ENCODE results near the gene TAF5L. TPM values are rescaled to one million over a fixed set of nuclear protein-coding genes. Genes with fewer than 3 reads are reported as not detected.
"Not testable (repeated sequence)": the region's sequence is repeated elsewhere in the genome, so short reads cannot be mapped to it uniquely, and the experiment has no call there.

Gene TAF5L
- total and polyA plus RNA-seq, 2 donors: 11.3 to 13.4 TPM

DNA sequence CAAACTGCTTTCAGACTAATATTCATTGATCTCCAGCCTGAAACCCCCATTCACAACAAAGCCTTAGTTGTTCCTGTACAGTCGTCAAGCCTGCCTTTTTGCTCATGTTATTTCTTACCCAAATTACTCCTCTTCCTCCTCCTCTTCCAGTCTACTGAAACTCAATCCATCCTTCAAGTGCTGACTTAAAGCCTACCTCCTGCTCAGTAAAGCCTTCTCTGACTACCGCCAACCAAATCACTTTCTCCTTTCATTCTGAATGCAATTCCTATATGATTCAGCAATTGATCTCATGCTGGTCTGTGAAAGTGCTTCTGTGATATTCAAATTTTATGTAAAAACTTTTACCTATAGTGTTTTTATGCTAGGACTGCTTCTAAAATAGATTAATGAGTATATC is 18.6 kb downstream of the TAF5L start:
- H3K9me3 ChIP-seq (ENCODE audit: control insufficient read depth in 2 of 2, insufficient read depth in 1 of 2, low read length in 1 of 2): no peaks in the 10 kb centered on the region
- peaks cover 30 to 70% of the 10 kb centered on the region in 2 donors for H3K36me3 ChIP-seq (ENCODE audit: control insufficient read depth in 2 of 2, insufficient read depth in 2 of 2, low read length in 1 of 2)
- no peaks in the 10 kb centered on the region for H3K4me1 ChIP-seq (ENCODE audit: control insufficient read depth in 2 of 2, insufficient read depth in 2 of 2, low read length in 2 of 2)
- no peaks in the 10 kb centered on the region for H3K27me3 ChIP-seq (ENCODE audit: control insufficient read depth in 2 of 2, insufficient read depth in 1 of 2, low read length in 1 of 2)
- no peak overlapping the region for H3K27ac ChIP-seq (ENCODE audit: low read depth in 1 of 2, low read length in 1 of 2)
- H3K4me3 ChIP-seq (ENCODE audit: low read length in 2 of 2): no peak overlapping the region
- DNase-seq (ENCODE audit: low read depth in 6 of 9, low spot score in 9 of 9): no peak
- 97% methylated on average over 2 of the region's 2 CpGs for WGBS

DNA sequence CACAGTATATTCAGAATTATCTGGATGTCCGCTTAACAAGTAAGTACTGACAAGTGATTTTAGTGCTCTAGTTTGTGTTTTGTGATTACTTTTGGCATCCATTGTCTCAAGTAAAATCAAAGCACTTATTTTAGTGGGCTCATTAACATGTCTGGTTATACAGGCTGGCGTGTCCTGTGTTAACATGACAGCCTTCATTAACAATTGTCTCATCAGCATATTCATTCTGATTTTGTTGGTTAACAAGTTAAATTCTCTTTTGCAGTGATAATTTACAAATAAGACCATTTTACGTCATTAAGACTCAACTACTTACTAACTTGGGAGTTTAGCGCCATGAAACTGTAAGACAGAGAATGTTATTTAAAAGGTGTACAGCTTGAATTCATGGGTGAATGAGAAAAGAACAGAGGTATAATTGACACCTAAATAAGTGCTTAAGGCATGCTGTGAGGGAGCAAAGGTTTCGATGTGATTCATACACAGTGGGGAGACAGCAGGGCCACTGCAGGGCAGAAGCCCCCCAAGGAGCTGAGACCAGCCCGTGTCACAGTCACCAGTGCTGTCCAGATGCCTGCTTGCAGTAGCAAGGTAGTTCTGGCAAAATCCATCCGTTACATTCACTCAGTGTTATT is 22.4 kb downstream of the TAF5L start:
- no peaks in the 10 kb centered on the region for H3K9me3 ChIP-seq (ENCODE audit: control insufficient read depth in 2 of 2, insufficient read depth in 1 of 2, low read length in 1 of 2)
- no peak overlapping the region for H3K4me3 ChIP-seq (ENCODE audit: low read length in 2 of 2)
- DNase-seq (ENCODE audit: low read depth in 6 of 9, low spot score in 9 of 9): no peak
- no peaks in the 10 kb centered on the region for H3K4me1 ChIP-seq (ENCODE audit: control insufficient read depth in 2 of 2, insufficient read depth in 2 of 2, low read length in 2 of 2)
- 91% methylated on average over 7 of the region's 7 CpGs for WGBS
- no peak overlapping the region for H3K27ac ChIP-seq (ENCODE audit: low read depth in 1 of 2, low read length in 1 of 2)
- peaks cover 21 to 64% of the 10 kb centered on the region in 2 donors for H3K36me3 ChIP-seq (ENCODE audit: control insufficient read depth in 2 of 2, insufficient read depth in 2 of 2, low read length in 1 of 2)
- H3K27me3 ChIP-seq (ENCODE audit: control insufficient read depth in 2 of 2, insufficient read depth in 1 of 2, low read length in 1 of 2): no peaks in the 10 kb centered on the region

DNA sequence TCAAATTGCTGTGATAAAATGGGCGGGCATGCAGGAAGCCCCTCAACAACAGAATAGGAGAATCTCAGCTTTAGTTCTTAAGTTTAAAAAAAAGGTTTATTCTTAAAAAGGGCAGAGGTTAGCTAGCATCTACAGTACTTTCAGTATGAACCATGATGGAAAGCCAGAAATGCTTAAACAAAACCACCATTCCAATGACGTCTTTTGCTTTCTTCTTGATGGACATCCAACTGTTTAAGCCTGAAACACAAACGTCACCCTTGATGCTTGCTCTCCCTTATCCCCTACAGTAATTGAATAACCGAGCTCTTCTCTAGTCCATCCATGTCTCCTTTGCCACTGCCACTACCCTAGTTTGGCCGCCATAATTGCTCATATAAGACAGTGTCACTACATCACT is 25.7 kb downstream of the TAF5L start:
- peaks cover 29 to 52% of the 10 kb centered on the region in 2 donors for H3K36me3 ChIP-seq (ENCODE audit: control insufficient read depth in 2 of 2, insufficient read depth in 2 of 2, low read length in 1 of 2)
- no peak for DNase-seq (ENCODE audit: low read depth in 6 of 9, low spot score in 9 of 9)
- no peaks in the 10 kb centered on the region for H3K4me1 ChIP-seq (ENCODE audit: control insufficient read depth in 2 of 2, insufficient read depth in 2 of 2, low read length in 2 of 2)
- 98% methylated on average over 5 of the region's 5 CpGs for WGBS
- H3K9me3 ChIP-seq (ENCODE audit: control insufficient read depth in 2 of 2, insufficient read depth in 1 of 2, low read length in 1 of 2): no peaks in the 10 kb centered on the region
- H3K27ac ChIP-seq (ENCODE audit: low read depth in 1 of 2, low read length in 1 of 2): no peak overlapping the region
- no peaks in the 10 kb centered on the region for H3K27me3 ChIP-seq (ENCODE audit: control insufficient read depth in 2 of 2, insufficient read depth in 1 of 2, low read length in 1 of 2)
- no peak overlapping the region for H3K4me3 ChIP-seq (ENCODE audit: low read length in 2 of 2)

DNA sequence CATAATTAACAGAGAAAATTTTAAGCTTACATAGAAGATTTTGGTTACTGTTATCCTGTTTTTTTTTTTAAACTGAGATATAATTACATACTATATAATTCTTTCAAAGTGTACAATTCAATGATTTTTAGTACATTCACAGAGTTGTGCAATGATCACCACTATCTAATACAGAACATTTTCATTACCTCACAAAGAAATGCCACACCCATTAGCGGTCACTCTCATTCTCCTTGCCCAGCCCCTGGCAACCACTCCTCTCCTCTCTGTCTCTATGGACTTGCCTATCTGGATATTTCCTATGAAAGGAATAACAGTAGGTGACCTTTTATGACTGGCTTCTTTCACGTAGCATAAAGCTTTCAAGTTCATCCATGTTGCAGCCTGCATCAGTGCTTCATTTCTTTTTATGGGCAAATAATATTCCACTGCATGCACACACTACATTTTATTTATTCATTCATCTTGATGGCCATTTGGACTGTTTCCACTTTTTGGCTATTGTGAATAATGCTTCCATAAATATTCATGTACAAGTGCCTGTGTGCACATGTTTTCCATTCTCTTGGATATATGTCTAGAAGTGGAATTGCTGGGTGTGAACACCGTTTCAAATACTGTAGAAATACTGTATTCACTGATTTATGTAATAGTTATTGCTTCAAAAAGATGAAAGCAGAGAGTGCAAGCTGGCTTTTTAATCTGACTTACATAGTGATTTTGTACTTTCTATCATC is 26.5 kb downstream of the TAF5L start:
- H3K9me3 ChIP-seq (ENCODE audit: control insufficient read depth in 2 of 2, insufficient read depth in 1 of 2, low read length in 1 of 2): no peaks in the 10 kb centered on the region
- no peak overlapping the region for H3K4me3 ChIP-seq (ENCODE audit: low read length in 2 of 2)
- no peak overlapping the region for H3K27ac ChIP-seq (ENCODE audit: low read depth in 1 of 2, low read length in 1 of 2)
- WGBS: 98% methylated on average over 3 of the region's 3 CpGs
- no peaks in the 10 kb centered on the region for H3K4me1 ChIP-seq (ENCODE audit: control insufficient read depth in 2 of 2, insufficient read depth in 2 of 2, low read length in 2 of 2)
- H3K36me3 ChIP-seq (ENCODE audit: control insufficient read depth in 2 of 2, insufficient read depth in 2 of 2, low read length in 1 of 2): peaks cover 34 to 57% of the 10 kb centered on the region in 2 donors
- no peak for DNase-seq (ENCODE audit: low read depth in 6 of 9, low spot score in 9 of 9)
- no peaks in the 10 kb centered on the region for H3K27me3 ChIP-seq (ENCODE audit: control insufficient read depth in 2 of 2, insufficient read depth in 1 of 2, low read length in 1 of 2)

DNA sequence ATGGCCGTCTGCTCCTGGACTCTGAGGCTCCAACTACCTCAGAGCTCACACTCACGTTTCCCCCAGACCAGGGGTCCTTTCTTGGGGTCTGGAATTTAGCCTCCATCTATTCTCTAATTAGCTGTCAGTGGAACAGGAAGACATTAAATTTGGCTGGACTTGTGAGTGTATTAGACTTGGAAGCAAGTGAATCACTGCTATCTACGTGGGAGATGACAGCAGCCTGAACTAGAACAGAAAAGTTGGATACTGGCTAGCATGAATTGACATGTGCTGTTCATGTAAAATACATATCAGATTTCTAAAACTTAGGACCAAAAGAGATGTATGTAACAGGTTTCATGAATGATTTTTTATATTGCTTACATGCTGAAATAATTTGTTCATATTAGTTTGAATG is 28.0 kb downstream of the TAF5L start:
- no peak for DNase-seq (ENCODE audit: low read depth in 6 of 9, low spot score in 9 of 9)
- H3K36me3 ChIP-seq (ENCODE audit: control insufficient read depth in 2 of 2, insufficient read depth in 2 of 2, low read length in 1 of 2): peaks cover 40 to 66% of the 10 kb centered on the region in 2 donors
- H3K27ac ChIP-seq (ENCODE audit: low read depth in 1 of 2, low read length in 1 of 2): no peak overlapping the region
- H3K27me3 ChIP-seq (ENCODE audit: control insufficient read depth in 2 of 2, insufficient read depth in 1 of 2, low read length in 1 of 2): no peaks in the 10 kb centered on the region
- H3K9me3 ChIP-seq (ENCODE audit: control insufficient read depth in 2 of 2, insufficient read depth in 1 of 2, low read length in 1 of 2): no peaks in the 10 kb centered on the region
- WGBS: 91% methylated on average over 3 of the region's 3 CpGs
- no peak overlapping the region for H3K4me3 ChIP-seq (ENCODE audit: low read length in 2 of 2)
- no peaks in the 10 kb centered on the region for H3K4me1 ChIP-seq (ENCODE audit: control insufficient read depth in 2 of 2, insufficient read depth in 2 of 2, low read length in 2 of 2)

DNA sequence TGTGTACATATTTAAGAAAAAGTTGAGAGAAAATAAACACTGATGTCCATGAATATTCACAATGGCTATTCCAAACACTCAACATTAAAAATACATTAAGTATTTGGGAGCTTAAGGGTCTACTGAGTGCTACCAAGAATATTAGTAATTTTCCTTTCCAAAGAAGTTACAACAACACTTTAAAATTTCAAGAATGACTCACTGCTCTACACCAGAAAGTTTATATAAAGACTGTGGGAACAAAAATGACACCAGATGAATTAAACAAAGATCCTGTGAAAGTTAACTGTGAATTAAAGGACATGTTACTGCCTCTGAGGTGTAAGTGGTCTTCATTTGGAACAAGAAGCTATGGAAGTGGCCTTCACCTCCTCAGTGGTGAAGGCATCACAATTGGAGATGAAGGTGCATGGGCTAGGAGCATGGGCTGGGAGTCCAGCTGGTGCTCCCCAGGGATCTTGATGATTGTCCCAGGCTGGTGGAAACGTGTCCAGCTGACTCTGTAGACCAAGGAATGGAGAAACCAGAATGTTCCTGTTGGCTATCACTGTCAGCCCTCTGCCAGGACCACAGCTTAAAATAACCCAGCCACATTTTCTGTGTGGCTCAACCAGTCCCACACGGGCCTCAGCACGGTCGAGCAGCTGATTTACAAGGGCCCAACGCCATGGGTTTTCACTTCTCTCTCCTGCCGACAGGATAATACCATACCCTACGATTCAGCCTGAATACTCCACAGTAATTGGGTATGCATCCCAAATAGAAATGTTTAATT is 28.8 kb downstream of the TAF5L start:
- H3K27ac ChIP-seq (ENCODE audit: low read depth in 1 of 2, low read length in 1 of 2): no peak overlapping the region
- H3K4me3 ChIP-seq (ENCODE audit: low read length in 2 of 2): no peak overlapping the region
- H3K36me3 ChIP-seq (ENCODE audit: control insufficient read depth in 2 of 2, insufficient read depth in 2 of 2, low read length in 1 of 2): peaks cover 38 to 63% of the 10 kb centered on the region in 2 donors
- no peaks in the 10 kb centered on the region for H3K4me1 ChIP-seq (ENCODE audit: control insufficient read depth in 2 of 2, insufficient read depth in 2 of 2, low read length in 2 of 2)
- 94% methylated on average over 7 of the region's 7 CpGs for WGBS
- no peaks in the 10 kb centered on the region for H3K9me3 ChIP-seq (ENCODE audit: control insufficient read depth in 2 of 2, insufficient read depth in 1 of 2, low read length in 1 of 2)
- H3K27me3 ChIP-seq (ENCODE audit: control insufficient read depth in 2 of 2, insufficient read depth in 1 of 2, low read length in 1 of 2): no peaks in the 10 kb centered on the region
- DNase-seq (ENCODE audit: low read depth in 6 of 9, low spot score in 9 of 9): no peak

DNA sequence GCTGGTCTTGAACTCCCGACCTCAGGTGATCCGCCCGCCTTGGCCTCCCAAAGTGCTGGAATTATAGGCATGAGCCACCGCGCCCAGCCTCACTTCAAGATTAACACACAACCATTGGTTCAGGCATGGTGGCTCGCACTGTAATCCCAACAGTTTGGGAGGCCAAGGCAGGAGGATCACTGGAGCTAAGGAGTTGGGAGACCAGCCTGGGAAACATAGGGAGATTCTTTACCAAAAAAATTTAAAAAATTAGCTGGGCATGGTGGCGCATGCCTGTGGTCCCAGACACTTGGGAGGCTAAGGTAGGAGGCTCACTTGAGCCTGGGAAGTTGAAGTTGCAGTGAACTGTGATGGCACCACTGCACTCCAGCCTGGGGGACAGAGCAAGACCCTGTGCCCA is 30.0 kb downstream of the TAF5L start:
- 98% methylated on average over 7 of the region's 7 CpGs for WGBS
- H3K36me3 ChIP-seq (ENCODE audit: control insufficient read depth in 2 of 2, insufficient read depth in 2 of 2, low read length in 1 of 2): peaks cover 30 to 54% of the 10 kb centered on the region in 2 donors
- not testable (repeated sequence) for H3K4me3 ChIP-seq (ENCODE audit: low read length in 2 of 2); H3K27ac ChIP-seq (ENCODE audit: low read depth in 1 of 2, low read length in 1 of 2); H3K4me1 ChIP-seq (ENCODE audit: control insufficient read depth in 2 of 2, insufficient read depth in 2 of 2, low read length in 2 of 2); DNase-seq (ENCODE audit: low read depth in 6 of 9, low spot score in 9 of 9); H3K9me3 ChIP-seq (ENCODE audit: control insufficient read depth in 2 of 2, insufficient read depth in 1 of 2, low read length in 1 of 2); H3K27me3 ChIP-seq (ENCODE audit: control insufficient read depth in 2 of 2, insufficient read depth in 1 of 2, low read length in 1 of 2)

DNA sequence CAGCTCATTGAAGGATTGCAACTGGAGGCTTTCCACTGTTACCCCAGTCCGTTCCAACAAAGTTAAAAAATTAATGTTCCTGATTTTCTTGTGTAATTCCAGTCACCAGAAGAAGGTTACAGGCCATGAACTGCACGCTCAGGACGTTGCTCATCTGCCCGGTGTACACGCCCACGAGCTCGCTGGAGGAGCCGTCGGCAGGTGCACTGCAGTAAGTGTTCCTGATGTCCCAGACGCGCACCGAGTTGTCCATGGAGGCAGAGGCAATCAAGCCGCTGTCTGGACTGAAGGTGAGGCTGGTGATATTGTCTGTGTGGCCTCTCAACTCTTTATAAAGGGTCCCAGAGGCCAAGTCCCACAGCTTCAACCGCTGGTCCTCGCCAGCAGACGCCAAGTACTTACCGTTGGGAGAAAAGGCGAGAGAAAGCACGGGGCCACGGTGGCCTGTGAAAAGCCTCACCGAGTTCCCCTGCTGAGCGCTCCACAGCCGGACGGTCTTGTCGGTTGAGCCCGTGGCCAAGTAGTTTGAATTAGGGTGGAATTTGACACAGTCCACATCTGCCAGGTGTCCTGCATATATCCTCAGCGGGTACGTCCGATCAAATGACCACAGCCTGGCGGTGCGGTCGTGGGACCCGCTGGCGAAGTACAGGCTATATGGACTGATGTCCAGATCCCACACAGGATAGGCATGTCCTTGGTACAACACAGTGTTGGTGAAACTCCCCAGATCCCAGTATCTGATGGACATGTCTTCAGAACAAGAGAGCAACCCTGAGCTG is 31.5 kb downstream of the TAF5L start:
- no peaks in the 10 kb centered on the region for H3K4me1 ChIP-seq (ENCODE audit: control insufficient read depth in 2 of 2, insufficient read depth in 2 of 2, low read length in 2 of 2)
- WGBS: 98% methylated on average over 34 of the region's 34 CpGs
- no peaks in the 10 kb centered on the region for H3K9me3 ChIP-seq (ENCODE audit: control insufficient read depth in 2 of 2, insufficient read depth in 1 of 2, low read length in 1 of 2)
- no peak overlapping the region for H3K27ac ChIP-seq (ENCODE audit: low read depth in 1 of 2, low read length in 1 of 2)
- no peaks in the 10 kb centered on the region for H3K27me3 ChIP-seq (ENCODE audit: control insufficient read depth in 2 of 2, insufficient read depth in 1 of 2, low read length in 1 of 2)
- no peak for DNase-seq (ENCODE audit: low read depth in 6 of 9, low spot score in 9 of 9)
- H3K4me3 ChIP-seq (ENCODE audit: low read length in 2 of 2): no peak overlapping the region
- H3K36me3 ChIP-seq (ENCODE audit: control insufficient read depth in 2 of 2, insufficient read depth in 2 of 2, low read length in 1 of 2): peaks cover 27 to 40% of the 10 kb centered on the region in 2 donors
